IMR-90 (cell line): ENCODE measurements around the gene TOMM34.

Source experiments
- CEBPB ChIP-seq: IDR thresholded peaks from 2 replicates; pipeline ENCODE4 v1.6.1; 2012; ENCODE audit warnings: low read depth, low read length, improper control_type of control experiment
- CTCF ChIP-seq: conservative IDR thresholded peaks from 2 replicates; pipeline ENCODE4 v1.5.1; 2012; ENCODE audit warnings: mild to moderate bottlenecking, low read depth, low read length, improper control_type of control experiment
- ELK1 ChIP-seq: fragments of 150-350 bp; IDR thresholded peaks from 2 replicates; pipeline ENCODE4 v1.6.1; 2016; ENCODE audit warnings: low read depth, mild to moderate bottlenecking, low read length, moderate library complexity, borderline replicate concordance
- NFE2L2 ChIP-seq: fragments of 150-350 bp; IDR thresholded peaks from 2 replicates; pipeline ENCODE4 v1.6.1; 2016; ENCODE audit warnings: low read depth, mild to moderate bottlenecking, low read length
- POLR2A ChIP-seq: IDR thresholded peaks from 2 replicates; pipeline ENCODE4 v1.6.1; 2012; ENCODE audit warnings: mild to moderate bottlenecking, low read depth, low read length
- RCOR1 ChIP-seq: IDR thresholded peaks from 2 replicates; pipeline ENCODE4 v1.6.1; 2012; ENCODE audit warnings: mild to moderate bottlenecking, low read length, improper control_type of control experiment; ENCODE audit not compliant: insufficient replicate concordance
- RFX5 ChIP-seq: IDR thresholded peaks from 2 replicates; pipeline ENCODE4 v1.8.0; 2012; ENCODE audit warnings: low read depth, mild to moderate bottlenecking, low read length, moderate library complexity
- USF2 ChIP-seq: fragments of 150-350 bp; IDR thresholded peaks from 2 replicates; pipeline ENCODE4 v1.6.1; 2017; ENCODE audit warnings: mild to moderate bottlenecking, antibody characterized with exemption, low read length, low read depth

GRCh38 chr20:44924541-44924940 lies 35.7 kb downstream of the TOMM34 start:
- no peak for TF ChIP-seq POLR2A
- TF ChIP-seq CTCF, result no peak
- no peak for TF ChIP-seq USF2
- no peak for TF ChIP-seq ELK1
- no peak for TF ChIP-seq RCOR1
- TF ChIP-seq NFE2L2, result no peak
- no peak for TF ChIP-seq CEBPB
- no peak for TF ChIP-seq RFX5
